Ectodermal cell (in vitro differentiated cells): Measurements from ENCODE around the gene BMAL1.
A peak's percentile ranks its signal among the peaks of the same experiment; 100 is the strongest.

ENCODE experiments used
- H3K27ac ChIP-seq: 2 replicates; pipeline ENCODE4 v1.7.0; 2013; ENCODE audit warnings: mild to moderate bottlenecking, low read depth, low read length; ENCODE audit not compliant: insufficient read depth, poor library complexity, severe bottlenecking
- H3K27me3 ChIP-seq: 2 replicates; pipeline ENCODE4 v1.7.0; 2013; ENCODE audit warnings: mild to moderate bottlenecking, low read length; ENCODE audit not compliant: insufficient read depth, control insufficient read depth, poor library complexity, severe bottlenecking
- H3K36me3 ChIP-seq: one replicate; pipeline ENCODE4 v1.7.0; 2013; ENCODE audit warnings: low read length; ENCODE audit not compliant: control insufficient read depth, insufficient read depth
- H3K4me1 ChIP-seq: one replicate; pipeline ENCODE4 v1.7.0; 2013; ENCODE audit warnings: low read length; ENCODE audit not compliant: control insufficient read depth, insufficient read depth
- H3K4me3 ChIP-seq: 2 replicates; pipeline ENCODE4 v1.7.0; 2013; ENCODE audit warnings: low read depth, low read length, control low read depth; ENCODE audit not compliant: insufficient read depth
- H3K9me3 ChIP-seq: 2 replicates; pipeline ENCODE4 v1.7.0; 2013; ENCODE audit warnings: mild to moderate bottlenecking, low read length, moderate library complexity; ENCODE audit not compliant: control insufficient read depth
- WGBS, 2 experiments: methylation state at CpG; one replicate each; pipeline ENCODE4 v1.1.7; 2013; ENCODE audit warnings: missing lambda C conversion rate in 2 of 2; 5-methylcytosine and 5-hydroxymethylcytosine counted together

The BMAL1 gene

DNA sequence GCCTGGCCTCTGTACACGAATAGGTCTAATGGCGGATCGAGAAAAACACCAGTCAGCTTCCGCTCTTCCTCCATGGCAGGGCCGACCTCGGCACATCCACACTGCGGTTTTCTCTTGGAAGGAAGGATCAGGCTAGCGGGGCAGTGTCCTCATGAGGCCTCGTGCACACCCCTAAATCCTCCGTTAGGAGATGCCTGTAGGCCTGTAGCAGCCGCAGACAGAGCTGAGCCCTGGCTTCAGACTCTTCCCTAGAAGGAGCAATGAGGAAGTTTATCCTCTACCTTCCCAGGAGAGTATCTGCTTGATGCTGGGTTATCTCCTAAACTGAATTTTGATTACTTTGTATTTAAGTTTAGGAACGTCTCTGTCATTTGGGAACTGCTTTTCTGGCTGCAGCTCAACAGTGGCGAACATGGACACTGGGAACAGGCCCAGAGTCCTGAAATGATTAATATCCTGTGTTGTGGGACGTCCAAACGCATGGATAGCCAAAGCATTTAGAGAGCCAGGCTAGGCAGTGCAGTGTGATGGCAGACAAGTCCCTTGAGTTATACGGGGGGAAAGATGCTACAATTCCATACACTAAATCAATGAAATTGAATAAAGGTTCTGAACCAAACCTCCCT lies 16.5 kb upstream of the BMAL1 start:
- Histone ChIP-seq H3K27ac (no peak overlapping the region), H3K9me3 (no peaks in the 10 kb centered on the region), H3K4me1 (no peaks in the 10 kb centered on the region), H3K36me3 (no peaks in the 10 kb centered on the region), H3K4me3 (no peak overlapping the region), H3K27me3 (peaks cover 5% of the 10 kb centered on the region)
- WGBS, 2 experiments, result 87 to 88% methylated on average over 16 of the region's 16 CpGs

DNA sequence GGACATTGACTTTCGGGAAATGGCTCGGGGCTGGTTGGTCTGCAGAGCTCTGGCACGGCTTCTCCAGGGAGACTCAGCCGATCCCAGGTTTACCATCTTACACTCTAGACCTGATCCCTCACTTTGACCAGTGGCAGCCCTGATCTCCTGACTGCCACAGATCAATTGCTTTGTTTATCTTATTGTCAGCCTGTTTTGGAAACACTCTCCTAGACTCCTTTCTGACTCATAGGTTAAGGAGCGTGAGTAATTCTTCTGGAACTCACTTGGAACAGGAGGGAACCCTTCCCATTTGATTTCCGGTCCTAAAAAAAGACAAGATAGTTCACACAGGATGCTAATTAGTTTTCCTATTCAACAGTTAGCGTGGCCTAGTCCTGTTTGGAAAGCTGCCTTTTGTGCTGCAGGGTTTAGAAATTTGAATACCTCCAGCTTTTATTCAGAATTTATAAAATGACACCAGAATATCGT lies 16.0 kb upstream of the BMAL1 start:
- WGBS, 2 experiments, result 74 to 76% methylated on average over 8 of the region's 8 CpGs
- no peak overlapping the region for H3K27ac ChIP-seq

DNA sequence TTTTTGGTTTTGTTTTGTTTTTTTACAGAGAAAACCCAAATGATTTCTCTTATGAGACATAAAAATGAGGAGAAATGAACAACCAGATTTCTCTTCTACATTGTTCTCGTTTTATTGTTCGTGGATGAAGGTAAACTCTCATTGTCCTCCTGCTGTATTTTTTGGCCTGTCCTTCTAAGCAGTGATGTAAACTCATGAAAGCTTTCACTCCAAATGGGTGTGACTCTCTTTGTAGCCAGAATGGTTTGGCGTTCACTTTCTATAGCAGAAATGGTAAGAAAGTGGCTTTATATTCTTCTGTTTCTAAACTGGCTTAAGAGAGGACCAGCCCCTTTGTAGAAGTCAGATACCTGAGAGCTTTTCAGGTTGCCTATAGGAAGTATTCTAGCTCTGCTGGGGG lies 15.5 kb upstream of the BMAL1 start:
- Histone ChIP-seq H3K27ac (no peak overlapping the region), H3K27me3 (peaks cover 5% of the 10 kb centered on the region), H3K4me3 (no peak overlapping the region), H3K4me1 (no peaks in the 10 kb centered on the region), H3K36me3 (no peaks in the 10 kb centered on the region), H3K9me3 (no peaks in the 10 kb centered on the region)
- WGBS, 2 experiments, result 93 to 98% methylated on average over 3 of the region's 3 CpGs

More for the DNA sequence above, 16.0 kb upstream of the BMAL1 start:
- Histone ChIP-seq H3K9me3 (no peaks in the 10 kb centered on the region), H3K4me1 (no peaks in the 10 kb centered on the region), H3K4me3 (no peak overlapping the region), H3K36me3 (no peaks in the 10 kb centered on the region), H3K27me3 (peaks cover 5% of the 10 kb centered on the region)

DNA sequence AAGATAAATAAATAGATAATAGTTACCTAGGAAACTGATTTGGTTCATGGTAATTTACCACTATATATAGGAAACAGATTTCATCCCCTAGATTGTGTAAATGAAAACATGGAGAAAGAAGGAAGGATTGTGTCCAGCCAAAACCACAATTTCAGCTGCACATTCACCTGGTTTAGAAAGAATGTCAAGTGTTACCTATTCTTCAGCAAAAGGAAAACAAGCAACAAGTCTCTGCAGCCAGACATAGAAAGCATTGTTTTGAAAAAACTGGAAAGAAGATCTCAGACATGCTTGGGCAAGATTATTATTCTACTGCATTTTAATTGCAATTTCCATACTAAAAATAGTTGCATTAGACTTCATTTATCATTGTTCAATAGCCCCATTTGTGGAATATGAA lies 8.8 kb upstream of the BMAL1 start:
- H3K36me3 ChIP-seq, result no peaks in the 10 kb centered on the region
- H3K27me3 ChIP-seq, result peaks cover 31% of the 10 kb centered on the region
- H3K27ac ChIP-seq, result no peak overlapping the region
- H3K4me1 ChIP-seq, result no peaks in the 10 kb centered on the region
- H3K4me3 ChIP-seq, result no peak overlapping the region
- H3K9me3 ChIP-seq, result no peaks in the 10 kb centered on the region

DNA sequence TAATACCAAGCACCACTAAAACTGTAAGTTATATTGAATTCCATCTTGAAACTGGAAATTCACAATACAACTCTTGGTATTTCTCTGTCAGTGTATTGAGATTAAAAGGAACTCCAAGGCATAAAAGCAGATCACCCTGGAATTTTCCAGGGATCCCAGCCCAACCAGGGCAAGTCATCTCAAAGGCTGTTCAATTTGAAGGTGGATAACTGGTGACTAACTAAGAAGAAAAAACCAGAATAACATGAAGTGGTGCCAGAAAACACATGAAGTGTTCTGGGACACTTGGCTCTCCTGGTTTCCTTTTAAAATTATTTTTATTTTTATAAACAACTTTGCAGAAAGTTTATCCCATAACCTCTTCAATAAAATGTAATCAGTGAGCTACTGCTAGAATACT lies 7.8 kb upstream of the BMAL1 start:
- Histone ChIP-seq H3K9me3 (no peaks in the 10 kb centered on the region), H3K27me3 (peaks cover 41% of the 10 kb centered on the region), H3K4me3 (no peak overlapping the region), H3K27ac (no peak overlapping the region), H3K36me3 (no peaks in the 10 kb centered on the region), H3K4me1 (no peaks in the 10 kb centered on the region)

DNA sequence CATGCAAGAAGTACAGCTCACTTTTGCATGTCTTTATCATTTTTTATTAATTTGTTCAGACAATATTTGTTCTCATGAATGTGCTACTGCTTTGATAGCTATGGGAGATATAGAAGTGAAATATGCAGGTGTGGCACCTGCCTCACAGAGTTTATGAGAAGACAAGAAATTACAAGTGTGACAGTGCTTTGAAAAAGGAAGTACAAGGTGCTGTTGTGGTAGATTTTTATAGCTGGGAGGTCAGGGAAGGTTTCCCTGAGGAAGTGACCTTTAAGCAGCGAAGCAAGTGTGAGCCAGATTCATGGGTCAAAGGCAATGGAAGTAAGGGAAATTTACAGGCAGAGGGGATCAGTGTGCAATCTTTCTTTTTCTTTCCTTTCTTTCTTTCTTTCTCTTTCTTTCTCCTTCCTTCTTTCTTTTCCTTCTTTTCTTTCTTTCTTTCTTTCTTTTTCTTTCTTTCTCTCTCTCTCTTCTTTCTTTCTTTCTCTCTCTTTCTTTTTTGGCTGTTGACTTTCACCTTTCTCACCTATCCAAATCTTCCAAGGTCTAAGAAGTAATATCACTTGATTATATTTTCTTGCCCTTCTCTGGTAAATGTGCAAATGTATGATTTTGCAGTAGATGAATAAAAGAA lies 6.4 kb upstream of the BMAL1 start:
- 66 to 75% methylated on average over 1 of the region's 1 CpG for WGBS, 2 experiments
- Histone ChIP-seq H3K27ac (no peak overlapping the region), H3K4me3 (no peak overlapping the region), H3K27me3 (peaks cover 50% of the 10 kb centered on the region), H3K36me3 (no peaks in the 10 kb centered on the region), H3K9me3 (no peaks in the 10 kb centered on the region), H3K4me1 (peaks cover under 1% of the 10 kb centered on the region)

DNA sequence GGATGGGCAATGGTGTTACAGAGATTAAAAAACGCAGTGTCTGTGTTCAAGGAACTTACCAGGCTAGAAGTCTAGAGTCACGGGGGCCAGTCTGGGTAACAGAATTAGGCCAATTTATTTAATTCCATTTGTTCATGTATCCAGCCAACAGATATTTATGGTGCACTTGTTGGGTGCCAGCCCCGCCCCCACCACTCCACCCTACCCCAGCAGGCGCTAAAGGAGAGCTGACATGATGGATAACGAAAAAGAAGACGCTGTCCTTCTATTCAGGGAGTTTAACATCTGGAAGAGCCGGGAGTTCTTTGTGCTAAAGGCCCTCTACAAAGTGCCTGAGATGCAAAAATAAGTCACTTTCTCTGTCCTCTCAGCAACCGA lies 1.1 kb upstream of the BMAL1 start:
- H3K9me3 ChIP-seq, result no peaks in the 10 kb centered on the region
- WGBS, 2 experiments, result 15 to 22% methylated on average over 8 of the region's 8 CpGs
- H3K27me3 ChIP-seq, result peaks cover 85% of the 10 kb centered on the region
- no peak overlapping the region for H3K27ac ChIP-seq
- H3K36me3 ChIP-seq, result no peaks in the 10 kb centered on the region
- peaks cover 6% of the 10 kb centered on the region for H3K4me1 ChIP-seq
- peak overlapping the region; percentile 55 for H3K4me3 ChIP-seq

DNA sequence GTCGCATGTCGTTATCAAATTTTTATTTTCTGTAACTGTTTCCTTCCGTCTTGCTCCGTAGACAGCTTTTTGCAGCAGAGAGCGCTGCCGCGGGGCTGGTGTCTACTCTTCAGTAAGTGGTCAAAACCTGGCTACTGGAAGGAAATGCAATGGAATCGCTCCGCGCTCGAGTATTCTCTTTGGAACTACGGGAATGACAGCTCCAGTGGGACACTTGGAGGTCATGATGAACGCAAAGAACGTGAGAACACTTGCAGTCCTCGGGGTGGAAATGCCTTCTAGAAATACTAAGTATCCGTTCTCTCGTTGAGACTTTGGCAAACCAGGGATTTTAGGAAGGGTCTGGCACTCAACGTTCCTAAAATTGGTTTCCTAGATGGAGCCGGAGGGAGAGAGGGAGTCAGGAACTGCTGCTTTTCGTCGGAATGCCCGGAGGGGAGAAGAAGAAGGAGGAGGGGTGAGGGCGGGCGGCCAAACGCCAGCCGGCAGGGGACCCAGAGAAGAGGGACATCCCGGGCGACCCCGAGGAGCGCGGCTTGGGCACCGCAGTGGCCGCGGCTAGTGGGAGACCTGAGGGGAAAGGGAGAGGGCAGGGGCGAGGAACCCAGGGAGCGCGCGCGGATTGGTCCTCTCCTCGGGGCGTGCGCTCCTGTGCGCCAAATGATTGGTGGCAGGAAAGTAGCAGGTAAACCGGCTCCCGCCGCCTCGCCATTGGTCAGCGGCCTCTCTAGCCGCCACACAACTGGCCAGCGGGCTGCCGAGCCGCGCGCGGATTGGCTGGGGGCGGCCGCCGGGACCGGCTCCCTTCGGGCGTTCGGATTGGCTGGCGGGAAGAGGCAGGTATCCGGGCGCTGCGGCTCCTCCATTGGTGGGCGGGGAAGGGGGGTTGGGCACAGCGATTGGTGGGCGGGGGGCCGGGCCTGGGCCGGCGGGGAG lies 490 bp upstream of the BMAL1 start:
- no peak overlapping the region for H3K27ac ChIP-seq
- H3K4me1 ChIP-seq, result peaks cover 6% of the 10 kb centered on the region
- no peaks in the 10 kb centered on the region for H3K36me3 ChIP-seq
- peaks cover 89% of the 10 kb centered on the region for H3K27me3 ChIP-seq
- WGBS, 2 experiments, result 1% methylated on average over 72 of the region's 72 CpGs
- no peaks in the 10 kb centered on the region for H3K9me3 ChIP-seq
- H3K4me3 ChIP-seq, result peak overlapping the region; percentile 55

DNA sequence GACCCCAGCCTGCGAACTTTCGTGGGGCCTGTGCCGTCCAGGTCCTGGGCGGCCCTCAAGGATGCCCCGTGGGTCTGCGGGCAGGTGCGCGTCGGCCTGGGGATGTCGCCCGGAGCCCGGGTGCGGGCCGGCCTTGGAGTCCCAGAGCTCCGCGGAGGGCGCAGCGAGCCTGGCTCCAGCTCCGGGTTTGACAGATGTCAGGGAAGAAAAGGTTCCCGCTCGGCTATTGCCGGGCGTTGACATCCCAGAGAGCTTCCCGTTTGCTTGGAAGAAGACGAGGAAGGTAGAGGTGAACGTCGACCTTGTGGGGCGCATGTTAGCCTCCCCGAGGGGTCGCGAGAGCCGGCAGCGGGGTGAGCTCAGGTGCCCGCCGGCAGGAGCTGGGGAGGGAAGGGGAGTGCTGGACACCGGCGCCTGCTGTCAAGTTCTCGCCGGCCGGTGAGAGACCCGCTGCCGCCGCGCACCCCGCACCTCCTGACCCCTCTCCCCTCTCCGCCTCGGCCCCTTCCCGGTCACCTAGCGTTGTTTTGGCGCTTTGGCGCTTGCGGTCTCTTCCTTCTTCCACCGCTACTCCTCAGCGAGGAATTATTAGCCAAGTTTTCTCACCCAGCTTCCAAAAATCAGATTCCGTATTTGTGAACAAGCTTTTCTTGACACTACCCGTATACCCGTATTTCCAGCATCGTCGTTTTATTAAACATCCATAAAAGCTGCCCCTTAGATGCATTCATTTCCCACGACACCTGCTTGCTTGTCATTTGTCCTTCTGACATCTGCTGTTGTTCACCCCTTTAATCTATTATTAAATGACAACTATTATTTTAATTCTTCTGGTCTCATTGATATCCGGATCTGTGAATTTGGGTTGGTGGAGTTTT lies 1.3 kb downstream of the BMAL1 start:
- Histone ChIP-seq H3K36me3 (no peaks in the 10 kb centered on the region), H3K4me1 (peaks cover 12% of the 10 kb centered on the region), H3K27me3 (peaks cover 77% of the 10 kb centered on the region), H3K27ac (no peak overlapping the region), H3K9me3 (no peaks in the 10 kb centered on the region), H3K4me3 (peak overlapping the region; percentile 48)
- 1 to 3% methylated on average over 60 to 61 of the region's 61 CpGs for WGBS, 2 experiments
